Neural cell (in vitro differentiated cells): ENCODE results near the gene DZIP1. TPM values are rescaled to one million over a fixed set of nuclear protein-coding genes. Genes with fewer than 3 reads are reported as not detected.

Experiments used
- H2AFZ ChIP-seq: fragments of 200-600, 300-800 bp; sonication (generic), shearing (Covaris generic); 2 replicates; pipeline ENCODE4 v1.6.0; 2014; ENCODE audit warnings: low read depth, mild to moderate bottlenecking, antibody characterized with exemption, low read length, moderate library complexity
- H3F3A ChIP-seq: fragments of 200-600 bp; shearing (Covaris generic); 2 replicates; pipeline ENCODE4 v1.6.1; 2016; ENCODE audit warnings: mild to moderate bottlenecking, moderate library complexity, mixed read lengths, antibody characterized with exemption, low read length; ENCODE audit not compliant: insufficient read depth, poor library complexity, severe bottlenecking
- H3K27ac ChIP-seq: fragments of 200-600, 300-800 bp; sonication (generic), shearing (Covaris generic); 2 replicates; pipeline ENCODE4 v1.5.1; 2014; ENCODE audit warnings: mild to moderate bottlenecking, low read length, moderate library complexity
- H3K27me3 ChIP-seq: fragments of 300-800, 200-600 bp; sonication (generic), shearing (Covaris generic); 2 replicates; pipeline ENCODE4 v1.6.0; 2014; ENCODE audit warnings: mild to moderate bottlenecking, low read depth, low read length, moderate library complexity; ENCODE audit not compliant: insufficient read depth
- H3K36me3 ChIP-seq: fragments of 300-800, 200-600 bp; sonication (generic), shearing (Covaris generic); 2 replicates; pipeline ENCODE4 v1.5.1; 2014; ENCODE audit warnings: mild to moderate bottlenecking, antibody characterized with exemption, low read length, moderate library complexity; ENCODE audit not compliant: insufficient read depth
- H3K4me2 ChIP-seq: fragments of 300-800, 200-600 bp; sonication (generic), shearing (Covaris generic); 2 replicates; pipeline ENCODE4 v1.6.0; 2014; ENCODE audit warnings: mild to moderate bottlenecking, low read length
- H3K4me3 ChIP-seq: fragments of 300-800, 200-600 bp; sonication (generic), shearing (Covaris generic); 2 replicates; pipeline ENCODE4 v1.5.1; 2014; ENCODE audit warnings: mild to moderate bottlenecking, low read length, moderate library complexity
- H3K79me2 ChIP-seq: fragments of 200-600 bp; shearing (Covaris generic); replicated peaks from 2 replicates; pipeline ENCODE4 v1.6.0; 2014; ENCODE audit warnings: mild to moderate bottlenecking, low read length, moderate library complexity; ENCODE audit not compliant: insufficient read depth
- H3K9ac ChIP-seq: fragments of 300-800, 200-600 bp; sonication (generic), shearing (Covaris generic); 2 replicates; pipeline ENCODE4 v1.6.1; 2016; ENCODE audit warnings: mild to moderate bottlenecking, low read length, mixed read lengths
- H3K9me2 ChIP-seq: fragments of 200-600 bp; shearing (Covaris generic); 2 replicates; pipeline ENCODE4 v1.6.1; 2016; ENCODE audit warnings: mild to moderate bottlenecking, low read length, mixed read lengths; ENCODE audit not compliant: insufficient read depth
- H3K9me3 ChIP-seq: fragments of 200-600, 300-800 bp; sonication (generic), shearing (Covaris generic); 2 replicates; pipeline ENCODE4 v1.6.1; 2016; ENCODE audit warnings: mild to moderate bottlenecking, mixed run types, low read length, moderate library complexity, mixed read lengths
- H4K20me1 ChIP-seq: fragments of 200-600 bp; shearing (Covaris generic); 2 replicates; pipeline ENCODE4 v1.6.1; 2016; ENCODE audit warnings: mild to moderate bottlenecking, mixed run types; ENCODE audit not compliant: insufficient read depth
- CTCF ChIP-seq: fragments of 450-650 bp; IDR thresholded peaks from 2 replicates; pipeline ENCODE4 v1.5.1; 2014; ENCODE audit warnings: antibody characterized with exemption, mild to moderate bottlenecking, moderate library complexity; ENCODE audit not compliant: poor library complexity, severe bottlenecking
- EP300 ChIP-seq: fragments of 450-650 bp; conservative IDR thresholded peaks from 2 replicates; pipeline ENCODE4 v1.6.1; 2014; ENCODE audit warnings: antibody characterized with exemption, mild to moderate bottlenecking, moderate library complexity; ENCODE audit not compliant: poor library complexity, severe bottlenecking
- EZH2 ChIP-seq: fragments of 200-600, 300-800 bp; shearing (Covaris generic), sonication (generic); IDR thresholded peaks from 2 replicates; pipeline ENCODE4 v1.6.1; 2014; ENCODE audit warnings: antibody characterized with exemption, low read length, borderline replicate concordance, mild to moderate bottlenecking; ENCODE audit not compliant: insufficient read depth, poor library complexity, severe bottlenecking
- MXI1 ChIP-seq: fragments of 450-650 bp; conservative IDR thresholded peaks from 2 replicates; pipeline ENCODE4 v1.6.1; 2014; ENCODE audit warnings: antibody characterized with exemption, mild to moderate bottlenecking; ENCODE audit not compliant: poor library complexity, severe bottlenecking
- POLR2AphosphoS5 ChIP-seq: IDR thresholded peaks from 2 replicates; pipeline ENCODE4 v1.6.1; 2012
- RAD21 ChIP-seq: fragments of 450-650 bp; conservative IDR thresholded peaks from 2 replicates; pipeline ENCODE4 v1.6.1; 2014; ENCODE audit warnings: antibody characterized with exemption, mild to moderate bottlenecking, moderate library complexity
- REST ChIP-seq: IDR thresholded peaks from 2 replicates; pipeline ENCODE4 v1.6.1; 2012; ENCODE audit warnings: borderline replicate concordance
- SMC3 ChIP-seq: fragments of 450-650 bp; conservative IDR thresholded peaks from 2 replicates; pipeline ENCODE4 v1.6.1; 2014; ENCODE audit warnings: antibody characterized with exemption, mild to moderate bottlenecking, moderate library complexity; ENCODE audit not compliant: poor library complexity
- TAF1 ChIP-seq: IDR thresholded peaks from 2 replicates; pipeline ENCODE4 v1.6.1; 2012; ENCODE audit warnings: low read depth
- polyA plus RNA-seq: library from polyadenylated mRNA; depleted of rRNA; stranded (reverse); fragments of >200 nt; gene quantifications from 2 replicates; pipeline ENCODE4 v1.2.3, GENCODE V29; 2014

The DZIP1 gene
- polyA plus RNA-seq, 1 donor from 2014 or later: 35.3 TPM

- Histone ChIP-seq H3K9ac (no peak overlapping the region), H3K9me3 (no peaks in the 10 kb centered on the region)
- TF ChIP-seq MXI1: no peak
- TF ChIP-seq EZH2: no peak
- no peak for TF ChIP-seq SMC3
- no peak for TF ChIP-seq CTCF
- no peak for TF ChIP-seq RAD21
- TF ChIP-seq TAF1: no peak
- no peak for TF ChIP-seq EP300
- TF ChIP-seq REST: no peak
- no peak for TF ChIP-seq POLR2AphosphoS5
These were observed 90.7 kb downstream of the DZIP1 start for GRCh38 chr13:95553581-95554385.

GRCh38 chr13:95552539-95553441 is 91.7 kb downstream of the DZIP1 start, which contains the start of gene CLDN10:
TSS of gene CLDN10 (plus strand) at chr13:95552720. CDS start at chr13:95552754, 34 bp downstream.
- no peak within 1 kb of the TSS for H3K4me2 ChIP-seq
- H3K27ac ChIP-seq: no peak within 1 kb of the TSS
- TF ChIP-seq POLR2AphosphoS5 (no peak), REST (no peak), RAD21 (no peak), EZH2 (no peak), EP300 (no peak), MXI1 (no peak), SMC3 (no peak), CTCF (no peak), TAF1 (no peak)

More at GRCh38 chr13:95553581-95554385, 90.7 kb downstream of the DZIP1 start:
- H3K4me3 ChIP-seq: no peak overlapping the region
- no peak overlapping the region for H3K4me2 ChIP-seq
- H3K27me3 ChIP-seq: peaks cover 29% of the 10 kb centered on the region
- H3K36me3 ChIP-seq: no peaks in the 10 kb centered on the region
- H3K27ac ChIP-seq: no peak overlapping the region
- H3K9me2 ChIP-seq: no peaks in the 10 kb centered on the region
- H4K20me1 ChIP-seq: no peaks in the 10 kb centered on the region
- H2AFZ ChIP-seq: no peak overlapping the region
- no peaks in the 10 kb centered on the region for H3K79me2 ChIP-seq
- H3F3A ChIP-seq: no peaks in the 10 kb centered on the region

More at GRCh38 chr13:95552539-95553441, 91.7 kb downstream of the DZIP1 start, which contains the start of gene CLDN10:
- H3F3A ChIP-seq: no peaks in the 10 kb centered on the region
- H4K20me1 ChIP-seq: no peaks in the 10 kb centered on the region
- H3K36me3 ChIP-seq: no peaks in the 10 kb centered on the region
- no peaks in the 10 kb centered on the region for H3K9me3 ChIP-seq
- no peak within 1 kb of the TSS for H3K9ac ChIP-seq
- no peak within 1 kb of the TSS for H2AFZ ChIP-seq
- no peaks in the 10 kb centered on the region for H3K79me2 ChIP-seq
- peaks cover 29% of the 10 kb centered on the region for H3K27me3 ChIP-seq
- H3K4me3 ChIP-seq: peak within 1 kb of the TSS; percentile 51
- no peaks in the 10 kb centered on the region for H3K9me2 ChIP-seq
